Right cardiac atrium (tissue), 5 donors: ENCODE results near the gene PROP1. TPM values are rescaled to one million over a fixed set of nuclear protein-coding genes. Genes with fewer than 3 reads are reported as not detected.
"Not testable (repeated sequence)": the region's sequence is repeated elsewhere in the genome, so short reads cannot be mapped to it uniquely, and the experiment has no call there.

Experiments
- ATAC-seq, 2 donors: fragments of 200-7000 bp; cut with Tn5 transposase; one replicate each; pipeline versions ENCODE4 v1.8.0 to v1.9.1; 2020; ENCODE audit warnings: moderate library complexity in 2 of 2, mild to moderate bottlenecking in 1 of 2
- DNase-seq, 3 donors: peaks; one replicate each; pipeline ENCODE4 v3.0.0-alpha.2; 2020
- H3K27ac ChIP-seq: one replicate; pipeline ENCODE4 v1.5.1; 2013; ENCODE audit warnings: mild to moderate bottlenecking, low read length, control low read depth, moderate library complexity
- H3K27me3 ChIP-seq: one replicate; pipeline ENCODE4 v1.6.1; 2013; ENCODE audit not compliant: control insufficient read depth, insufficient read depth
- H3K4me1 ChIP-seq: one replicate; pipeline ENCODE4 v1.6.1; 2013; ENCODE audit warnings: low read length; ENCODE audit not compliant: control insufficient read depth, insufficient read depth
- H3K4me3 ChIP-seq: one replicate; pipeline ENCODE4 v1.5.1; 2013; ENCODE audit warnings: low read length, control low read depth
- H3K9me3 ChIP-seq: one replicate; pipeline ENCODE4 v1.6.1; 2013; ENCODE audit warnings: low read length; ENCODE audit not compliant: control insufficient read depth
- WGBS: extraction: QIAGEN DNeasy Blood & Tissue Kit; methylation state at CpG from one replicate; pipeline ENCODE4 v1.1.7; 2013; 5-methylcytosine and 5-hydroxymethylcytosine counted together
- intact Hi-C, 4 donors: fragments of 100-400 bp; cut with DNase I; formaldehyde crosslinking; loops; one replicate each; pipeline versions ENCODE4 v1.11.0 to v1.14.0; 2022 to 2023
- polyA plus RNA-seq: library from polyadenylated mRNA; stranded (reverse); fragments of 200-250 nt; gene quantifications from one replicate; pipeline ENCODE4 v1.2.3, GENCODE V29; 2013
- total RNA-seq, 4 donors: library from RNA; stranded (reverse); fragmentation: NEBNext Ultra II Directional; extraction: Animal tissue kit (Norgen Biotek cat#: 25700); gene quantifications; one replicate each; pipeline ENCODE4 v1.2.1, GENCODE V29; 2021
- donor health status: healthy with polysubstance abuse.
- donor health status: DM: no; HTN: yes; CAD: no.
- donor health status: DM: no; HTN: no; CAD: no.
- donor health status: DM: no; HTN: yes; CAD: no; lungs with severe emphysema.
- donor health status: DM: yes; HTN: yes; CAD: no.

Gene PROP1
- total and polyA plus RNA-seq, 5 donors = not detected

DNA sequence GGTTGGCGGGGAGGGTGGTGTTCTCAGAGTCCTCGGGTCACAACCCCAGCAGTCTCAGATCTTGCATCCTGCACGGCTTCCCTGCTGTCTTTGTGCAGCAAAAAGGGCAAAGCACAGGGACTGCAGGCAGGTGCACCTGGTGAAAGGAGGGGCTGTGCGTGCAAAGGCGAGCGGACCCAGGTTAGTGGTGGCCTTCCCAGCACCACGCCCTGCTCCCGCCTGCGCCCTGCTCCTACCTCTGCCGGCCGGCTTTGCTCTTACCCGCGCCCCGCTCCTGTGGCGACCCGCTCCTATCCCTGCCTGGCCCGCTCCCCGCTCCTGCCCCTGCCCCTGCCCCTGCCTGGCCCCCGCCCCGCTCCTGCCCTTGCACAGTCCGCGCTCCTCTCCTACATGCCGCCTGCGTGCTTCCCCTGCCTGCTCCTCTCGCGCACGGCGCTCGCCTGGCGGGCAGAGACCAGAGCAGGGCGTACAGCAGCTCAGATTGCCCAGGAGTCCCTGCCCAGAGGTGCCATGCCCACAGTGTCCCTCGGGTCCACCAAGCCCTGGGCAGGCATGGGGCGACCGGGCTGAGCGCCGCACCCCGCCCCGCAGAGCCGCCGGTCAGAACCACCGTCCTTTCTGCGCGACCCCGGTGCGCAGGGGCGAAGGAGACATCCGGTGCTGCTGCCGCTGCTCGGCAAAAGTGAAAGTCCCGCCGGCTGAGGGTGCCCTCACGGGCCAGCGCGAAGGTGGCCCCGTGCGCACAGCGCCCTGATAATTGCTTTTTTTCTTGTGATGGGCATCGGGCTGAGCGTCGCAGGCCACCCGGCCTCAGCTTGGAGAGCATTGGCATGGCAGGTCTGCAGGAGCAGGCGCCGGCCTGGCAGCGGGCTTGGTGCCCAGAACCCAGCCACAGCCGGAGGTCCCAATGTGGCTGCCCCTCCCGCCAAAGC lies 52.0 kb downstream of the PROP1 start:
- WGBS = 5% methylated on average over 38 of the region's 66 CpGs
- not testable (repeated sequence) for ATAC-seq

DNA sequence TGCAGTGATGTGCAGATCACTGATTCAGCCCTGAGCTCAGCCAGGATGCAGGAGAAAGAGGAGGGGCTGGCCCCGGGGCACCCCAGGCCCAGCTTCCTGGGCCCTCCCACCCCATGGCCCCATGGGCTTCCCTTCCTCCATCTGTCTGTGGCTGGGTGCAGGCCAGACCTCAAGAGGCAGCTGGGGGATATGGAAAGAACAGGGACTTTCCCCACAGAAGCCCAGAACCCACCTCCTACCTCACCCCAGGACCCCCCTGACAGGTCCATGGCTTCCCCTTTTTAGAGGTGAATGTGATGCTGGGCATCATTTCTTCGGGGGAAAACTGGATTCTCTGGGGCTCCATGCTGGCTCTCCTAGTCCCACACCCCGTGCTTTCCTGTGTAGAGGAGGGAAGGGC lies 53.1 kb downstream of the PROP1 start:
- ATAC-seq, H3K27me3 ChIP-seq, H3K9me3 ChIP-seq, H3K27ac ChIP-seq, H3K4me3 ChIP-seq, intact Hi-C loops, DNase-seq, H3K4me1 ChIP-seq: not testable (repeated sequence)
- WGBS = 65% methylated on average over 2 of the region's 3 CpGs

More for the DNA sequence above, 52.0 kb downstream of the PROP1 start:
- H3K4me1 ChIP-seq, H3K27ac ChIP-seq, intact Hi-C loops, H3K27me3 ChIP-seq, DNase-seq, H3K9me3 ChIP-seq: not testable (repeated sequence)
- peak overlapping the region; percentile 28 for H3K4me3 ChIP-seq

Other genes with a start within 250 kb of the PROP1 start
- gene FAM153A, start 213.3 kb downstream of the PROP1 start, total RNA-seq = 10 to 100 TPM in 1 of 4 donors, 1 to 10 TPM in 2, under 1 TPM in 1; 0.08 to 15.7 (median 3.4) TPM
- 3.7 TPM for gene FAM153A, start 213.3 kb downstream of the PROP1 start, polyA plus RNA-seq
- gene N4BP3, start 117.3 kb upstream of the PROP1 start, total RNA-seq = under 1 TPM; 0.15 to 0.54 (median 0.32) TPM
- gene N4BP3, start 117.3 kb upstream of the PROP1 start, polyA plus RNA-seq = 0.79 TPM
- 10 to 100 TPM; 32.2 to 41.7 (median 34.2) TPM for gene RMND5B, start 134.8 kb upstream of the PROP1 start, total RNA-seq
- gene RMND5B, start 134.8 kb upstream of the PROP1 start, polyA plus RNA-seq = 33.5 TPM
- 10 to 100 TPM; 62.3 to 88.4 (median 84.7) TPM for gene NHP2, start 157.6 kb upstream of the PROP1 start, total RNA-seq
- 123 TPM for gene NHP2, start 157.6 kb upstream of the PROP1 start, polyA plus RNA-seq
- not detected for gene GMCL2, start 191.1 kb upstream of the PROP1 start, total RNA-seq
- gene GMCL2, start 191.1 kb upstream of the PROP1 start, polyA plus RNA-seq = not detected
- 100 to 1,000 TPM in 1 of 4 donors, 10 to 100 TPM in 3; 75.3 to 125 (median 86.9) TPM for gene HNRNPAB, start 208.3 kb upstream of the PROP1 start, total RNA-seq
- 88.2 TPM for gene HNRNPAB, start 208.3 kb upstream of the PROP1 start, polyA plus RNA-seq
- 10 to 100 TPM; 41.0 to 53.6 (median 48.5) TPM for gene PHYKPL, start 236.6 kb upstream of the PROP1 start, total RNA-seq
- 35.3 TPM for gene PHYKPL, start 236.6 kb upstream of the PROP1 start, polyA plus RNA-seq